CD4-positive, alpha-beta memory T cell (primary cell): Measurements from ENCODE around the gene MAFF. TPM values are rescaled to one million over a fixed set of nuclear protein-coding genes. Genes with fewer than 3 reads are reported as not detected.

Source experiments
- CTCF ChIA-PET: fragments of 350-600 bp; sonication (Branson Sonifier 250); formaldehyde crosslinking; loops from one replicate; lab custom pipeline; 2021; ENCODE audit warnings: inconsistent platforms; ENCODE audit not compliant: partially characterized antibody; lab: Charles Lee
- POLR2A ChIA-PET: fragments of 350-600 bp; sonication (Branson Sonifier 250); formaldehyde crosslinking; loops from one replicate; lab custom pipeline; 2021; ENCODE audit not compliant: partially characterized antibody; lab: Charles Lee
- DNase-seq, 5 donors: peaks; one replicate each; pipeline versions ENCODE4 v3.0.0 to v3.0.0-alpha.2; 2020 to 2022; ENCODE audit warnings: mixed read lengths in 1 of 5
- H3K27ac ChIP-seq: one replicate; pipeline ENCODE4 v1.7.0; 2013; ENCODE audit warnings: low read depth, low read length
- H3K27me3 ChIP-seq: 2 replicates; pipeline ENCODE4 v1.7.0; 2013; ENCODE audit warnings: mild to moderate bottlenecking, low read length, moderate library complexity; ENCODE audit not compliant: insufficient read depth
- H3K36me3 ChIP-seq: 2 replicates; pipeline ENCODE4 v1.7.0; 2013; ENCODE audit warnings: mild to moderate bottlenecking, low read length, moderate library complexity; ENCODE audit not compliant: insufficient read depth
- H3K4me1 ChIP-seq: 2 replicates; pipeline ENCODE4 v1.7.0; 2013; ENCODE audit warnings: mild to moderate bottlenecking, low read length, moderate library complexity; ENCODE audit not compliant: insufficient read depth
- H3K4me3 ChIP-seq, 2 donors: one replicate each; pipeline ENCODE4 v1.7.0; 2013; ENCODE audit warnings: low read length in 2 of 2, mild to moderate bottlenecking in 1 of 2
- H3K9me3 ChIP-seq, 2 donors: one replicate each; pipeline ENCODE4 v1.7.0; 2013; ENCODE audit warnings: low read length in 2 of 2, control low read depth in 1 of 2; ENCODE audit not compliant: control insufficient read depth in 1 of 2
- H3K27ac Mint-ChIP-seq, 7 donors: one replicate each; pipeline ENCODE4 v1.8.0; 2020 to 2021; ENCODE audit warnings: mixed read lengths in 7 of 7, mild to moderate bottlenecking in 6 of 7, inconsistent platforms in 3 of 7, moderate library complexity in 3 of 7
- H3K27me3 Mint-ChIP-seq, 2 donors: one replicate each; pipeline ENCODE4 v1.8.0; 2020 to 2021; ENCODE audit warnings: mixed read lengths in 2 of 2
- H3K36me3 Mint-ChIP-seq, 2 donors: one replicate each; pipeline ENCODE4 v1.8.0; 2020 to 2021; ENCODE audit warnings: mixed read lengths in 2 of 2, inconsistent platforms in 1 of 2, mild to moderate bottlenecking in 1 of 2
- H3K4me1 Mint-ChIP-seq, 4 donors: one replicate each; pipeline ENCODE4 v1.8.0; 2020 to 2021; ENCODE audit warnings: mixed read lengths in 4 of 4, mild to moderate bottlenecking in 1 of 4
- H3K4me3 Mint-ChIP-seq, 8 donors: one replicate each; pipeline ENCODE4 v1.8.0; 2020 to 2021; ENCODE audit warnings: mixed read lengths in 8 of 8, mild to moderate bottlenecking in 7 of 8, moderate library complexity in 6 of 8, inconsistent platforms in 3 of 8
- H3K9me3 Mint-ChIP-seq, 8 donors: one replicate each; pipeline ENCODE4 v1.8.0; 2020 to 2021; ENCODE audit warnings: mixed read lengths in 8 of 8, mild to moderate bottlenecking in 5 of 8, inconsistent platforms in 3 of 8, moderate library complexity in 1 of 8
- intact Hi-C: fragments of 100-400 bp; cut with micrococcal nuclease; formaldehyde crosslinking; loops from one replicate; pipeline ENCODE4 v1.15.1; 2023
- polyA plus RNA-seq, 2 donors: library from polyadenylated mRNA; unstranded; fragments of 300-500 nt; fragmentation: Illumina TruSeq; gene quantifications; one replicate each; pipeline ENCODE4 v1.2.3, GENCODE V29; 2021
- total RNA-seq, 2 experiments: library from RNA; stranded (reverse); gene quantifications; one replicate each; pipeline ENCODE4 v1.2.3, GENCODE V29; 2021

The MAFF gene
- total and polyA plus RNA-seq, 4 experiments from 2014 or later: 3.3 to 6.8 (median 5.1) TPM

- ChIA-PET CTCF (no interaction called here), POLR2A (interaction anchor here (0.6 to 1.2 kb wide), 2 partner anchors 10 to 15 kb away, joined by 3 to 4 read pairs; partner anchors contain the start of gene MAFF)
- H3K36me3 ChIP-seq: no peaks in the 10 kb centered on the region
- Mint-ChIP-seq H3K36me3 (peaks cover 0 to 2% of the 10 kb centered on the region in 2 donors), H3K27ac (peak overlapping the region in 1 of 7 donors; percentile 48), H3K9me3 (peaks cover 0 to 1% (median 0%) of the 10 kb centered on the region in 8 donors), H3K4me3 (no peak overlapping the region), H3K27me3 (no peaks in the 10 kb centered on the region), H3K4me1 (peaks cover 2 to 8% (median 5%) of the 10 kb centered on the region in 4 donors)
- no peak overlapping the region for H3K4me3 ChIP-seq
- no peaks in the 10 kb centered on the region for H3K4me1 ChIP-seq
- no peaks in the 10 kb centered on the region for H3K9me3 ChIP-seq
- intact Hi-C loops: no loop called here
- DNase-seq: no peak
- no peaks in the 10 kb centered on the region for H3K27me3 ChIP-seq
- no peak overlapping the region for H3K27ac ChIP-seq
Measured at GRCh38 chr22:38186429-38186828, 15.4 kb upstream of the MAFF start.

DNA sequence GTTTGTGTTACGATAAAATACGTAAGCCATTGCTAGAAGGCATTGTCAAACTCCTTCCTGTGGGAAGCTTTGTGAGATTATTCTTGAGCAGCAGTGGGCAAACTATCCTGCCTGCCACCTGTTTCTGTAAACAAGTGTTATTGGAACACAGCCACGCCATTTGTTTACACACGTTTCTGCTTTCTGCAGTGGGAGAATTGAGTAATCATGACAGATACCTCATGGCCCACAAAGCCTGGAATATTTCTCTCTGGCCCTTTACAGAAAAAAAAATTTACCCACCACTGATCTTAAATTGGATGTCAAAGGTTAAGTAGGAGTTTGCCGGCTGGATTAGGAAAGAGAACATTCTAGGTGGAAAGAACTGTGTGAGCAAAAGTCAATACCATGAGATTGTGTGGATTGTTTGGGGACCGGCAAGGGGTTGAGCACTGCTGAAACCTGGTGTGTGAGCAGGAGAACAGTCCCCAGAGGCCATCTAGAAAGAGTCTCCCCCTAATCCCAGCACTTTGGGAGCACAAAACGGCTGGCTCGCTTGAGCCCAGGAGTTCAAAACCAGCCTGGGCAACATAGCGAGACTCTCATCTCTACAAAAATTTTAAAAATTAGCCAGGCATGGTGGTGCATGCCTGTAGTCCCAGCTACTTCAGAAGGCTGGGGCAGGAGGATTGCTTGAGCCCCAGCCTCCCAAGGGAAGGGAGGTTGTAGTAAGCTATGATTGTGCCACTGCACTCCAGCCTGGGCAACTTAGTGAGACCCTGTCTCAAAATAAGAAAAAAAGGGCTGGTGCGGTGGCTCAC, 14.2 kb upstream of the MAFF start:
- no peaks in the 10 kb centered on the region for H3K4me1 ChIP-seq
- no peak overlapping the region for H3K27ac ChIP-seq
- intact Hi-C loops: no loop called here
- H3K4me1 Mint-ChIP-seq: peaks cover 0 to 1% (median 0%) of the 10 kb centered on the region in 4 donors
- peaks cover 0 to 1% (median 0%) of the 10 kb centered on the region in 8 donors for H3K9me3 Mint-ChIP-seq
- DNase-seq: no peak
- H3K36me3 Mint-ChIP-seq: no peaks in the 10 kb centered on the region
- POLR2A ChIA-PET: no interaction called here
- CTCF ChIA-PET: interaction anchor here (0.6 kb wide), 1 partner anchor 20 kb away, joined by 3 read pairs; no protein-coding TSS in a partner anchor
- no peak overlapping the region for H3K4me3 ChIP-seq
- H3K4me3 Mint-ChIP-seq: no peak overlapping the region
- H3K27me3 Mint-ChIP-seq: no peaks in the 10 kb centered on the region
- no peaks in the 10 kb centered on the region for H3K36me3 ChIP-seq
- H3K27me3 ChIP-seq: no peaks in the 10 kb centered on the region
- no peak overlapping the region for H3K27ac Mint-ChIP-seq
- H3K9me3 ChIP-seq: no peaks in the 10 kb centered on the region

DNA sequence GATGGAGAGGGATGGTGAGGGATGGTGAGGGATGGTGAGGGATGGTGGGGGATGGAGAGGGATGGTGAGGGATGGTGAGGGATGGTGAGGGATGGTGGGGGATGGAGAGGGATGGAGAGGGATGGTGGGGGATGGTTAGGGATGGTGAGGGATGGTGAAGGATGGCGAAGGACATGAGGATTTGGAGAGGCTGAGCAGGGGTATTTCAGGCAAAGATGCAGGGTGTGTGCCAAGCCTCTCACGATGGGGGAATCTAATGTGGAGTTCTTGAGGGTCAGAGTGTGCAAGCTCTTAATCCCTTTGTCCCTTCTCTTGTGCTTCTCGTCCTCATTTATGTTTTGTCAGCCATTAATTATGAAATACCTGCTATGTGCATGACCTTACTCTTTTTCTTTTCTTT, 12.7 kb upstream of the MAFF start:
- DNase-seq: no peak
- Histone ChIP-seq H3K9me3 (no peaks in the 10 kb centered on the region), H3K4me1 (no peaks in the 10 kb centered on the region), H3K27ac (no peak overlapping the region), H3K4me3 (no peak overlapping the region), H3K27me3 (no peaks in the 10 kb centered on the region), H3K36me3 (no peaks in the 10 kb centered on the region)
- H3K36me3 Mint-ChIP-seq: no peaks in the 10 kb centered on the region
- H3K27me3 Mint-ChIP-seq: no peaks in the 10 kb centered on the region
- intact Hi-C loops: no loop called here
- H3K4me3 Mint-ChIP-seq: no peak overlapping the region
- H3K27ac Mint-ChIP-seq: no peak overlapping the region
- H3K9me3 Mint-ChIP-seq: peaks cover 0 to 1% (median 0%) of the 10 kb centered on the region in 8 donors
- H3K4me1 Mint-ChIP-seq: peaks cover 0 to under 1% (median 0%) of the 10 kb centered on the region in 4 donors
- POLR2A ChIA-PET: no interaction called here
- CTCF ChIA-PET: no interaction called here

DNA sequence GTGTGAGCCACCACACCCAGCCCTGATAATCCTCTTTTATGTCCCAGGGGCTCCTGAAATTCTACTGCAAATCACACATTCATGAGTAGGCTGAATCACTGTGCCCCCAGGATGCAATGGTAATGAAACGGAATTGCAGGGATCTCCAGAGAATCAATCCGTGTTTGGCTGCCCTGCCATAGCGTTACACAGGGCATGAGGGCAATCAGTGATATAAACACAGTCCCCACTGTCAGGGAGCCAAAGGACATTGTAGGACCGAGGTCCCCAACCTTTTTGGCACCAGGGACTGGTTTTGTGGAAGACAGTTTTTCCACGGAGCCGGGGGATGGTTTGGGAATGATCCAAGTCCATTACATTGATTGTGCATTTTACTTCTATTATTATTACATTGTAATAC, 11.2 kb upstream of the MAFF start:
- H3K9me3 Mint-ChIP-seq: peaks cover 0 to 1% (median 0%) of the 10 kb centered on the region in 8 donors
- POLR2A ChIA-PET: no interaction called here
- H3K27me3 Mint-ChIP-seq: no peaks in the 10 kb centered on the region

GRCh38 chr22:38191055-38191454, 10.7 kb upstream of the MAFF start:
- Mint-ChIP-seq H3K27ac (no peak overlapping the region), H3K36me3 (no peaks in the 10 kb centered on the region)
- no peak for DNase-seq

More for the DNA sequence above, 11.2 kb upstream of the MAFF start:
- no peaks in the 10 kb centered on the region for H3K4me1 ChIP-seq
- H3K4me3 ChIP-seq: no peak overlapping the region
- Mint-ChIP-seq H3K4me1 (peaks cover 0 to 5% (median under 1%) of the 10 kb centered on the region in 4 donors), H3K27ac (no peak overlapping the region), H3K36me3 (no peaks in the 10 kb centered on the region), H3K4me3 (no peak overlapping the region)
- H3K36me3 ChIP-seq: no peaks in the 10 kb centered on the region
- CTCF ChIA-PET: no interaction called here
- intact Hi-C loops: no loop called here
- no peaks in the 10 kb centered on the region for H3K27me3 ChIP-seq
- no peaks in the 10 kb centered on the region for H3K9me3 ChIP-seq
- no peak for DNase-seq
- H3K27ac ChIP-seq: no peak overlapping the region

GRCh38 chr22:38191731-38192474, 9.9 kb upstream of the MAFF start:
- H3K9me3 ChIP-seq: no peaks in the 10 kb centered on the region
- intact Hi-C loops: no loop called here
- peak overlapping the region in 1 of 7 donors; percentile 48 for H3K27ac Mint-ChIP-seq
- no peaks in the 10 kb centered on the region for H3K36me3 ChIP-seq
- H3K4me3 Mint-ChIP-seq: no peak overlapping the region
- H3K9me3 Mint-ChIP-seq: peaks cover 0 to 1% (median 0%) of the 10 kb centered on the region in 8 donors
- peaks cover 0 to 5% (median under 1%) of the 10 kb centered on the region in 4 donors for H3K4me1 Mint-ChIP-seq
- no peak overlapping the region for H3K4me3 ChIP-seq
- no peaks in the 10 kb centered on the region for H3K27me3 Mint-ChIP-seq
- no peaks in the 10 kb centered on the region for H3K27me3 ChIP-seq
- no peak overlapping the region for H3K27ac ChIP-seq
- ChIA-PET POLR2A (interaction anchor here (0.6 to 1.6 kb wide), 3 partner anchors 9 to 23 kb away, joined by 3 to 4 read pairs (median 3); partner anchors contain the start of gene MAFF), CTCF (no interaction called here)
- no peaks in the 10 kb centered on the region for H3K36me3 Mint-ChIP-seq
- no peak for DNase-seq
- no peaks in the 10 kb centered on the region for H3K4me1 ChIP-seq

More at GRCh38 chr22:38191055-38191454, 10.7 kb upstream of the MAFF start:
- H3K4me3 ChIP-seq: no peak overlapping the region
- POLR2A ChIA-PET: no interaction called here
- H3K36me3 ChIP-seq: no peaks in the 10 kb centered on the region
- no peaks in the 10 kb centered on the region for H3K27me3 ChIP-seq
- Mint-ChIP-seq H3K4me1 (peaks cover 0 to 5% (median under 1%) of the 10 kb centered on the region in 4 donors), H3K9me3 (peaks cover 0 to 1% (median 0%) of the 10 kb centered on the region in 8 donors), H3K27me3 (no peaks in the 10 kb centered on the region), H3K4me3 (no peak overlapping the region)
- H3K27ac ChIP-seq: no peak overlapping the region
- no peaks in the 10 kb centered on the region for H3K4me1 ChIP-seq
- CTCF ChIA-PET: no interaction called here
- intact Hi-C loops: no loop called here
- no peaks in the 10 kb centered on the region for H3K9me3 ChIP-seq

DNA sequence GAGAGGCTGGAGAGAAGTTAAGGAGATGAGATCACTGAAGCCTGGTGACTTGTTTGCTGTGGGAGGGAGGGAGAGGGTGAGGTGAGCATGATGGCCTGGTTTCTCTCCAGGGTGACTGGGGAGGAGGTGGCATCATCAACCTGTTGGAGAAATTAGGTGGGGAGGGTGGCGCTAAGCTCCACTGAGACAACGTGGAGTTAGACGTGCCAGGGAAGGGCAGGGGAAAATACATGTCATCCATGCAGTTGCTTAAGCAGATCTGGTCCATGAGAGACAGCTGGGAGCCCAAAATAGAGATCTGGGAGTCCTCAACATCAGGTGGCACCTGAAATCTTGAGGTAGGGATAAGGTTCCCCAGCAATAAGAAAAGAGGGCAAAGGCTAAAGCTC, 9.3 kb upstream of the MAFF start:
- Histone ChIP-seq H3K4me3 (no peak overlapping the region), H3K27ac (no peak overlapping the region), H3K4me1 (no peaks in the 10 kb centered on the region), H3K9me3 (no peaks in the 10 kb centered on the region), H3K27me3 (no peaks in the 10 kb centered on the region), H3K36me3 (no peaks in the 10 kb centered on the region)
- ChIA-PET CTCF (no interaction called here), POLR2A (interaction anchor here (0.6 to 1.6 kb wide), 3 partner anchors 9 to 22 kb away, joined by 3 to 4 read pairs (median 3); partner anchors contain the start of gene MAFF)
- intact Hi-C loops: no loop called here
- no peak overlapping the region for H3K4me3 Mint-ChIP-seq
- H3K27me3 Mint-ChIP-seq: no peaks in the 10 kb centered on the region
- no peaks in the 10 kb centered on the region for H3K36me3 Mint-ChIP-seq
- DNase-seq: no peak
- H3K27ac Mint-ChIP-seq: peak overlapping the region in 1 of 7 donors; percentile 7
- H3K9me3 Mint-ChIP-seq: peaks cover 0 to 1% (median 0%) of the 10 kb centered on the region in 8 donors
- H3K4me1 Mint-ChIP-seq: peaks cover 0 to 5% (median under 1%) of the 10 kb centered on the region in 4 donors
